ENCODE measurements around the gene POGLUT3. TPM values are rescaled to one million over a fixed set of nuclear protein-coding genes. Genes with fewer than 3 reads are reported as not detected.

Gene POGLUT3
- total RNA-seq, 6 experiments from 2014 or later, result 24.1 to 50.4 (median 43.3) TPM

DNA sequence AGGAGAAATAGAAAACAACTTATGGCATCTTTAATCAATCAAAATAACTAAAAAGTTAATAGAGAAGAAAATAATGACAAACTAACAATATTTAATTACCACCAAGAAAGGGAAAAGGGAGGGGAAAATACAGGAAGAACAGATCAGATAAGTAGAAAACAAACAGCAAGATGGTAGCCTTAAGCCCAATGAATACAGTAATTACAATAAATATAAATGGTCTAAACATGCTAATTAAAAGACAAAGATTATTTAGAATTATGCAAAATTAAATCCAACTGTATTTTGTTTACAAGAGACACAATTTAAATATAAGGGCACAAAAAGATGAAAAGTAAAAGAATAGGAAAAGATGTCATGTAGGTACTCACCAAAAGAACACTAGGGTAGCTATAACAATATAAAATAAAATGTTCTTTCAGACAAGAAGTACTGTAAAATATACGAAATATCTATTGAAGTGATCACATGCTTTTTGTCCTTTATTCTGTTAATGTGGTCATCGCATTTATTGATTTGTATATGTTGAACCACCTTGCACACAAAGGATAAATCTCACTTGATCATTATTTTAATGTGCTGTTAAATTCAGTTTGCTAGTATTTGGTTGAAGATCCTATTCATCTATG lies 44.9 kb downstream of the POGLUT3 start:
- no peak overlapping the region for H3K27ac Mint-ChIP-seq
- DNase-seq, result no peak
- no peak overlapping the region for H3K4me3 Mint-ChIP-seq
- peaks cover 26% of the 10 kb centered on the region for H3K9me3 Mint-ChIP-seq
- H3K36me3 Mint-ChIP-seq (ENCODE audit: low read depth), result peaks cover 9% of the 10 kb centered on the region; the same call in 1 of the 2 replicates
- H3K27me3 Mint-ChIP-seq (ENCODE audit: insufficient read depth), result peaks cover 2% of the 10 kb centered on the region; the same call in 1 of the 2 replicates
- TF ChIP-seq, protein P1, sequence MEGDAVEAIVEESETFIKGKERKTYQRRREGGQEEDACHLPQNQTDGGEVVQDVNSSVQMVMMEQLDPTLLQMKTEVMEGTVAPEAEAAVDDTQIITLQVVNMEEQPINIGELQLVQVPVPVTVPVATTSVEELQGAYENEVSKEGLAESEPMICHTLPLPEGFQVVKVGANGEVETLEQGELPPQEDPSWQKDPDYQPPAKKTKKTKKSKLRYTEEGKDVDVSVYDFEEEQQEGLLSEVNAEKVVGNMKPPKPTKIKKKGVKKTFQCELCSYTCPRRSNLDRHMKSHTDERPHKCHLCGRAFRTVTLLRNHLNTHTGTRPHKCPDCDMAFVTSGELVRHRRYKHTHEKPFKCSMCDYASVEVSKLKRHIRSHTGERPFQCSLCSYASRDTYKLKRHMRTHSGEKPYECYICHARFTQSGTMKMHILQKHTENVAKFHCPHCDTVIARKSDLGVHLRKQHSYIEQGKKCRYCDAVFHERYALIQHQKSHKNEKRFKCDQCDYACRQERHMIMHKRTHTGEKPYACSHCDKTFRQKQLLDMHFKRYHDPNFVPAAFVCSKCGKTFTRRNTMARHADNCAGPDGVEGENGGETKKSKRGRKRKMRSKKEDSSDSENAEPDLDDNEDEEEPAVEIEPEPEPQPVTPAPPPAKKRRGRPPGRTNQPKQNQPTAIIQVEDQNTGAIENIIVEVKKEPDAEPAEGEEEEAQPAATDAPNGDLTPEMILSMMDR (IDR thresholded peaks at IDR 0.05), result no peak
- H3K4me1 Mint-ChIP-seq (ENCODE audit: low read depth), result no peaks in the 10 kb centered on the region

Other genes starting within 250 kb of the POGLUT3 start
- under 1 TPM in 5 of 6 experiments, not detected in 1; 0.47 to 0.69 (median 0.51) TPM for gene C11orf65, start 30.9 kb downstream of the POGLUT3 start, total RNA-seq (2021; fragmentation: NEBNext Ultra II Directional; extraction: Animal tissue kit (Norgen Biotek cat#: 25700))
- under 1 TPM; 0.14 to 0.91 (median 0.47) TPM for gene EXPH5, start 95.4 kb upstream of the POGLUT3 start, total RNA-seq (2021; fragmentation: NEBNext Ultra II Directional; extraction: Animal tissue kit (Norgen Biotek cat#: 25700))
- 10 to 100 TPM; 24.5 to 45.5 (median 33.5) TPM for gene DDX10, start 166.7 kb upstream of the POGLUT3 start, total RNA-seq (2021; fragmentation: NEBNext Ultra II Directional; extraction: Animal tissue kit (Norgen Biotek cat#: 25700))

Data from HFFc6 (cell line).